GM18858 (cell line): Measurements from ENCODE around the gene PAX5.

Source experiments
- ATAC-seq: cut with Tn5 transposase; IDR thresholded peaks from one replicate; pipeline ENCODE4 v1.9.1; 2021; ENCODE audit not compliant: unreplicated experiment

Gene PAX5

DNA sequence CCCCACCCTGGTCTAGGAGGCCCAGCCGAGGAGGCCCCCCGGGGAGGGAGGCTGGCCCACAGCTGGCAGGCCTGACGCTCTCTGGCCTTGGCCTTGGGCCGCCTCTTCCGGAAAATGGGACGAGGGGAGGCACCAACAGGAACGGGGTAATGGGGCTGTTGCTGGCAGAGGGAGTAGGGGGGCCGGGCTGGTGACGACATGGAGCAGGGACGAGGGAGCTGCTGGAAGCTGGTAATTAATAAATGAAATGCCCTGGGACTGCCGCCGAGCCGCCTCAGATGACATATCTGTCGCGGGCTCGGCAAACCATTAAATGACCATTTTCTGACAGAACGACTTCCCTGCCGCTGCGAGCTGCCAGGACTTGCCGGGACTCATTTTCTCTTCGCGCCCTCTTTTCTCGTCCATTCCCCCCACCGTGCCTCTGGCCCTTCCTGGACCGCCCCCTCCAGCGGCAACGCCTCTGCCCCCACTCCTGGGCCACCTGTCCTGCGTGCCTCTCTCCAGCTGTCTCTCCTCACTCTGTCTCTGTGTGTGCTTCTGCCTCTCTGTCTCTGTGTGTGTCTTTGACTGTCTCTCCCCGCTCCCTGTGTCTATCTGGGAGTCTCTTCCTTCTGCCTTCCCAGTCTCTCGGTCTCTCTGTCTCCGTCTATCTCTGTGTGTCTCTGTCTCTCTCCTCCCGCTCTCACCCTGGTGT is 215.7 kb downstream of the PAX5 start:
- no peak for ATAC-seq

DNA sequence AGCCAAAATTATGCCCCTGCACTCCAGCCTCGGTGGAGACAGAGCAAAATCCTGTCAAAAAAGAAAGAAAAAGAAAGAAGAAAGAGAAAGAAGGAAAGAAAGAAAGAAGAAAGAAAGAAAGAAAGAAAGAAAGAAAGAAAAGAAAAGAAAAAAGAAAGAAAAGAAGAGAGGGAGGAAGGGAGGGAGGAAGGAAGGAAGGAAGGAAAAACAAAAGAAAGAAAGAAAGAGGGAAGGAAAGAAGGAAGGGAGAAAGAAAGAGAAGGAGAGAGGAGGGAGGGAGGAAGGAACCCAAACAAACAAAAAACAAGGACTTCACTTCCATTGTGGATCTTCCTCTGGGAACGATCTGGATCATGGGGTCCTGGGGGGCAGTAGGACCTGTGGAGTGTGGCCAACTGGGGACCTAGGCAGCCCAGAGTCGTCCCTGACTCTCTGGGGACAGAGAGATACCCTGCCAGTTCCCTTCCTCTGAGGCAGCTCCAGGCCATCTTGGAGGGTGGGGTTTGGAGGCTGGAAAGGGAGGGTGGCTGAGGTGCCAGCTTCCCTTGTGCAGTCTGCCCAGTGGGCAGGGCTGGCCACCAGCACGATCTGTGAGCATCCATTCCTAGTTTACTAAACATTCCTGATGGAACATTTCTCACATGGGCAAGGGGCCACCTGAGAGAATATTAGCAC is 216.8 kb downstream of the PAX5 start:
- ATAC-seq: no peak

DNA sequence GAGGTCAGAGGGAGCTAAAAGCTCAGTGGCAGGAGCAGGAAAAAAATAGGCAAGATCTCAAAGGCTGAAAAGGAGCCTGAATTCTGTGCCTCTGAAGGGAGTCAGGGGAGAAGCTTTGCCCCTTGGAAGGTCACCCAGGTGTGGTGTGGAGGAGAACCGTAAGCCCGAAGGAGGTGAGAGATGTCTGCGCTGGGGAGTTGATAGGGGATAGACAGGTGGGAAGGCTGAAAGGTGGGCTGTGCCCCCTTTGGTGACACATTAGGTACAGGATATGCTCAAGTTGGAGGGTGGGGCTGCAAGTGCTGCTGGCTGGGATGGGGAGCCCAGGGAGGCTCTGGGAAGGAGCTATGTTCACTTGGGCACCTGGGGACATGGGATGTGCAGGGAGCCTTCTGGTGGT is 217.7 kb downstream of the PAX5 start:
- no peak for ATAC-seq

DNA sequence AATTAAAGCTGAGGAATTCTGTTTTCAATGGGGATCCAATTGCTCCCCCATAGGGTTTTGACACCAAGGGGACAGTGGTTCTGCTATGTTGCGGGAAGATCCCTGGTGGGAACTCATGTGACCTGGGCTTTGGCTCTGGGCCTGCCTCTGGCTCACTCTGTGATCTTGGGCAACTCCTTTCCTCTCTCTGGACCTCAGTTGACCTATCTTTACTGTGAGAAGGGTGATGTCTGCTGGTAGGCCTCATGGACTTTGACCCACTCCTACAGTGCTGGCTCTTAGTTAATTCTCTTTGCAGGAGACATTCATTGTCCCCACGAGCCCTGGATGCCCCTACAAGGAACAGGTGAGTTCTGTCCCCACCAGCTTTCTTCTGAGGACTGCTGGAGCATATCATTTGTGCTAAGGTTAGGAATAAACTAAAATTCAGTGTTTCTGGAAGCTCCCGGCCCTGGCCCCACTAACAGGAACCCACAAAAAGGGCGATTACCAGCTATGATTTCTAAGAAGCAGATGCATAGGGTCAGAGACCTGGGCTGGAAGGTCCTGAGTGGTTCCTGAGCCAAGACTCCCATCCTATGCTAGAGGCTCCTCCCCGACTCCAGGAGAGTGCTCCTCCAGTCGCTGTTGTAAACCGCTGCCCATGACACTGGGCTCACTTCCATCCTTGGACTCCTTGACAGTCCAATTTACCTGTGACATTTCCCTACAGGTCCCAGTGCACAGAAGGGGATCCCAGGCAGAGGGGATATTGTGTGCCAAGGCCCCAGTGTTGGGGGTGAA is 218.3 kb downstream of the PAX5 start:
- no peak for ATAC-seq

DNA sequence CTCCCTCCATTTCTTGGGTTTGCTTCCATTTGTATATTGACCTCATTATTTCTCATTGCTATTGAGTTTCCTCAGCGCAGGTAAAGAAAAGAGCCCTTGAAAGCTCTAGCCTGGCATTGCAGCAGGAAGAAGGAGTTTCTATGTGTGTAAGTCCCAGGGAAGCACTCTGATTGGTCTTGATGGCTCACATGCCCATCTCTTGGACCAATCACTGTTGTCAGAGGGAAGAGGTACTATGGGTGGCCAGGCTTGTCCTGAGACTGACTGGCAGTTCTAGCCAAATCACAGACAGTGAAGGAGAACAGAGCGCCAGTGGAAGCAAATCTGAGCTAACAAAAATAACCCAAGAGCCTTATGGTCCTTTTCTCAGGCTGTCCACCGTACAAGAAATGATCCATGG is 219.0 kb downstream of the PAX5 start:
- ATAC-seq: no peak

DNA sequence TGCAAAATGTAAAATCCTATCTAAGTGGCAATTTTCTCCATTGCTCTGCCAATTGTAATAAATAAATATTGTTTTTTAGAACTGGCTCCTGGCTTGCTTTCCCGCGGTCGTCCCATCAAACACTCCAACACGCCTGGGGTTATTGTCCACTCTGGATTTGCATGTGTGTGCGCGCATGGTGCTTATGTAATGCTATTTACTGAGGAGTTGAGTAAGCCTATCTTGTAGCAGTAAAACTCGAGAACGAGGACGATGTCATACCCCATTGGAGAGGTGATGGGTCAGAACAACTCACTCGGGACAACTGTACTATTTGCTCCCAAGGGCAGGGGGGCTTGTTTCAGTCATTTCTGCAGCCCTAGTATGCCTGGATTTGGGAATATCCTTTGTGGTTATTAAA is 220.9 kb downstream of the PAX5 start:
- ATAC-seq: no peak

DNA sequence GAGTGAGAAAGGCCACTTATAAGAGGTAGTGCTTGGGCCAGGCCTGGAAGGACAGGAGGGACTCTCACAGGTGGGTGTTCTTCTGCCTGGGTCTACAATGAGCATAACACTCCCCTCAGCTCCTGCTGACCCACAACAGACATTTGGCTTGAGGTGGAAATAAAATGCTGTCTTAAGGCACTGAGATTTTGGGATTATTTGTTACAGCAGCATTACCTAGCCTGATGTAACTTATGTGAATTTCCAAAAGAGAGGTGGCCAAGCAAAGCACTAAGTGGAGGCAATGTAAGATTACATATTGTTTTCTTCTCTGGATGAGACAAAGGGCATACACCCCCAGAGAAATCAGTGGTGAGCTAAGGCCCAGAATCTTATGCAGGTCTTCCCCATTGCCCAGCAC is 221.5 kb downstream of the PAX5 start:
- no peak for ATAC-seq

DNA sequence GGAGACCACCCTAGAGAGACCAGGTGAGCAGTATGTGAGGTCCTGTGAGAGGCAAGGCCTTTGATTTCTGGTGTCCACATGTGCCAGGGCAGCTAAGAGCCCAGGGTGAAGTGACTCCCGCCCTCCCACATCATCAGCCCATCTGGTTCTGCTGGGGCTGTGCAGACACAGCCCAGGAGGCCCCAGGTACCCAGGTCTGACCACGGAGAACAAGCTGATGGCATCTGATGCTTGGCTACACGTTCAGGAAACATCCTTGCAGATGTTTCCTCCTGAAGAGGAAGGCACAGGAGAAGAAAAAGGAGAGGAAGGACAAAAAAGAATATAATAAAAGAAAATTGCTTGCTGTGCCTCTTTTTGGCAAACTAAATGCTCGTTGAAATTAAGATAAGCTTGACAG is 225.8 kb downstream of the PAX5 start:
- no peak for ATAC-seq

DNA sequence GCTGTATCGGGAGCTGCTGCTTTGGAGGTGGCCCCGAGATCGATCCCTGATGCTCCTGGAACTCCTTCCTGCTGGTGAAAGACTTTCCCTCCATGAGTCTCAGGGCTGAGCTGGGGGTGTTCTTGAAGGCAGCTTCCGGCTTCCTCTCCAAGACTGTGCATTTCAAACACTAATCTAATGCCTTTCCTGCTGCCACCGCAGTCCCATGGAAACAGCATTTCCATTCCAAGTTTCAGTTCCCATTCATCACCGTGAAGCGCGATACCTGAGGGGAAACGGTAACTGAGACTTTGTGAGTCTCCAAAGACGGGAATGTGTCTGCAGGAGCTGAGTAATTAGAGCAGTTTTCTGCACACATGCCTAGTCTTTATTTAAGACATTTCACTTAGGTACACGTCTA is 230.1 kb downstream of the PAX5 start:
- ATAC-seq: no peak

DNA sequence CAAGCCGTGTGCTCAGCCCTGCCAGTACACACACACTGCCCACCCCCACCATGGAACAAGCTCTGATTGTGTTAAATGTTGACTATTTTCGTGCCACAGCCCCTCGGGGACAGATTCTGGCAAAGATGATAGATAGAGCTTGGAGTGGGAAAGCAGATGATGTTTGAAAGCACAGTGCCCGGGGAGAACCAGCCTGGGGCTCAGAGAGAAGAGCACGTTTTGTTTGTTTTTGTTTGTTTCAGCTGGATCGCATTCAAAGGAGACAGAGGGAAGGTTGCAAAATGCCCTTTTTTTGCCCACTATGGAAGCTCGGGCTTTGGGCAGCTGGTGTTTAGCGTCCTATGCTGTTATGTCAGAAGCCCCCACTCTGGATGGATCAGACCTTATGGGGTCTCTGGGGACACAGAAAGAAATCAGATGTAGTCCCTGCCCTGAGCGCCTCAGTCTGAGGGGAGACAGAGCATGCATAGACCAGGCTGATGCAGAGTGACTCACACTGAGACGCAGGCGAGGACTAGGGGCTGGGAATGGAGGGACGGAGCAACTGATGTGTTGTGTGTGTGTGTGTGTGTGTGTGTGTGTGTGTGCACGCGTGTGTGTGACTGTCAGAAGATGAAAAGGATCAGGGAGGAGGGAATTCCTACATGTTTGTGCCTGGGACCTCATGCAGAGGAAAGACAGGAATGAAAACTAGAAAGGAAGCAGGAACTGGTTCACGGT is 231.7 kb downstream of the PAX5 start:
- ATAC-seq: no peak

DNA sequence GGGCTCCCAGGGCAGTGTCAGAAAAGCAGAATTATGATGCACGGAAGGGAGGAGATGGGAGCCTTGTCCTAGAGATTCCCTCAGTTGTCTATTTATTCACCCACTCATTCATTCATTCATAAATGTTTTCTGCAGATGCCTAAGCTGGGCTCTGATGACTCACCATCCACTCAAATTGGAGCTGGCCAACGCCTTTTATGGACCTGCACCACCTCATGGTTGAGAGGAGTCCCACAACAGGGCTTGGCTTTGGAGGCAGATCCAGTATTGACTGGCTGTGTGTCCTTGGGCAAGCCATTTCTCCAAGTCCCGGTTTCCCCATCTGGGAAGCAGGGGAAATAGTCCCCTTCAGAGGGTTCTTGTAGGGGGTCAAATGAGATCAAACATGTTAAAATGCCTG is 233.6 kb downstream of the PAX5 start:
- no peak for ATAC-seq

DNA sequence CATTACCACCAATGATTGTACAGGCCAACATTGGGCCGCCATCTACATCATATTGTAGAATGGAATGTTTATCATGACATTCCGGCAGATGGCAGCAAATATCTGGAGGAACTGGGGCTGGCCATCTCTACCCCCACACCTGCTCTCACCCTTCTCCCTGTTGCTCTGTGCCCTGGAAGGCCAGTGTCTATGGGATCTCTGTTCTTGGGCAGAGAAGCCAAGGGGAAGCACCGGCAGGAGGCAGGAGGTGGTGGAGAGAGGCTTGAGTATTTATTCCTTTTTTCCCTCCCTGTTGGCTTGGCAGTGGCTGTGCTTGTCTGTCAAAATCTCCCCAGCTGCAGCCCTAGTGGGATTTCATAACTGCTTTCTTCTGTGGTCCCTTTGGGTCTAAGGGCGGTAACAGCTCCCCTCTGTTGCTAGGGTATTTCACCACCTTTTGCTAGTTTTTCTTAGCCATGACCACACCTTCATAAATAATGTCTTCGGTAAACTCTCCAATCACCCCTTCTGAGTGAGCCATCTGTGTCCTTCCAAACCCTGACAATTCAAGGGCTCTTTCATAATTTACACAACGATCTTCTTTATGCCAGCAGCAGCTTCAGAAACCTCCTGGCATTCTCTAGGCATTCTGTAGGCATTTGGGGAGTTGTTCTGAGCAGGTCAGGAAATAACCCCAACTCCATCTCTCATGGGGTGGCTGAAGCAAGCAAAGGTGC is 235.6 kb downstream of the PAX5 start:
- no peak for ATAC-seq

DNA sequence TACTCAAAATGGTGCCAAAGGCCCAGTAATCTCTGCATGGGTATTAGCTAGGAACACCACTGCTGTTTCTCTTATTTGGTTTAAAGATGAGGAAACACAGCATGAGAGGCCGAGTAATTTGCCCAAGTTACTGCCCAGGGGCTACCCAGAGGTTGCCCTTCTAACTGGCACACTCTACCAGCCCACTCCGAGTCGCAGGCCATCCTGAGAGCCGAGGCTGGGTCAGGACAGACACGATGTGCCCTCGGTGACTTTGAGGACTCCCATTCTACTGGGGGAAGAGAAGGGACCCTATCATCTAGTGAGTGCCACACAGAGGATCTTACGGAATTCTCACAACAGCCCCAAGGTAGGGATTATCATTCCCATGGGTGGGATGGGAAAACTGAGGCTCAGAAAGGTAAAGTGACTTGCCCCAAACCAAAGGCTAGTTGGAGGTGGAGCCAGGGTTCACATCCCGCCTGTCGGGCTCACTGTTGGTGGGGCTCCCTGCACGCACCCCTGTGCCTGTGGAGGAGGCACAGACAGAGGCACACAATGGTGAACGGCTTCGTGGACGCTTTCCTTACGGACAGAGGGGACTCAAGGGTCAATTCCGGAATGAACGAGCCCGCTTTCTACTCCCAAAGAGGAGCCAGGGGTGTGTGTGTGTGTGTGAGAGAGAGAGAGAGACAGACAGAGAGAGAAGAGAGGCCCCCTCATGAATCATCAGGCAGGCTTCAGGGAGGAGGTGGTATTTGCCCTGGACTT is 236.4 kb downstream of the PAX5 start:
- no peak for ATAC-seq

DNA sequence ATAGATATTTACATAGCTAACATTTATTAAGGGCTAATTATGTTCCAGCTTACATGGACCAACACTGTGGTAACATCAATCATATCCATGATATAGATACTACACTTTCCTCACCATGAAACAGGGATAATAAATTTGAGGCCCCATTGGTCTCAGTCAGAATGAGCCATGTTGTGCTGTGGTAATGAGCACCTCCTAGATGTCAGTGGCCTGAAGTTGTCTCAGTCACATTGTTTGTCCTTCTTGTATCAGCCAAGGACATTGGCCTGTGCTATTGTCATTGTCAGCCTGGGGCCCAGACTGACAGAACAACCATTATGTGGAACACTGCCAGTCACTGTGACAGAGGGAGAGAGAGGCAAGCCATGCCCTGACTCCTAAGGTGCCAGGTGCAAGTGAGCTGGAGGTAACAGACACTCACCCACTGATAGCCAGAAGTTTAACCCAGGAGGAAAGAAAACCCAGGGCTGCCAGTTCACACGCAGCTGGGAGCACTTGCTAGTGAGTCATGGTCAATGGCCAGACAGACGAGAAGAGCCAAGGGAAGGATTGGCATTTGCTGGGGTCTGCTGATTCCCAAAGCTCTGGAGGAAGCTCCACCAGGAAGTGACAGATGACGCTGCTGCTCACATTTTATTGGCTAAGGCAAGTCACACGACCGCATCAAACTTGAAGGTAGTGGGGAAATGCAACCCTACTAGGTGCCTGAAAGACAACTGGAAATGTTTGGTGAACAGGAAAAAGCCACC is 237.2 kb downstream of the PAX5 start:
- ATAC-seq: no peak

DNA sequence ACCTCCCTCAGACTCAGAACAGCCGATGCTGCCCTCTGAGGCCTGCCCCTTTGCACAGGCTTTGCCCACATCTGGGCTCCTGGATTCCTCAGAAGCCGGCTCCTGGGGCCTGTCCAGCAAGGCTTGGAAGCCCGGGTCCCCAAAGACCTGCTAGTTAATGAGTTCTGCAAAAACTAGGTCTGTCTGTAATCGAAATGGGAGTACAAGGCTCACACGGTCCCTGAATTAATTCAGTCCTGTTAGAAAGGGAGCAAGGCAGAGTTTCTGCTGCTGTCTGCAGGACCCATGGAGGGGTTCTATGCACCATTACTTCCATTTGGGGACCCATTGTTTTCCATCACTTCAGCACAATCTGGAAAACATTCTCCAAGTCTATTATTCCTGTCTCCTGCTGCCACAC is 239.6 kb downstream of the PAX5 start:
- no peak for ATAC-seq

DNA sequence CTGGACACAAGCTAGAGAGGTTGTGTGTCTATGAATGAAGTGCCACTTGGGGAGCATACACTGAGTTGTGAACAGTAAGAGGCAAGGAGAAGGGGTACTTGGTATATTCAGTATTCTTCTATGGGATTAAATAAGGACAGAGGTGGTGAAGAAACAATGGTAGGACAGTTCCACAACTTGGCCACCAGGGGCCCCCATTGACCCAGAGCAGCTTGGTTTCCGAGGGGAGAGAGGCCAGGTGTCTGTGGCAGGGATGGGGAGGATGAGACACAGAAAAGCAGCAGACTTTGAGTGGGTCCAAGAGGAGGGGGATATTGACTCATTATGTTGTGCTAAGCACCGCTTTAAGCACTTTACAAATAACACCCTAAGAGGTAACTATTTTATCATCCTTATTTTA is 240.8 kb downstream of the PAX5 start:
- no peak for ATAC-seq

DNA sequence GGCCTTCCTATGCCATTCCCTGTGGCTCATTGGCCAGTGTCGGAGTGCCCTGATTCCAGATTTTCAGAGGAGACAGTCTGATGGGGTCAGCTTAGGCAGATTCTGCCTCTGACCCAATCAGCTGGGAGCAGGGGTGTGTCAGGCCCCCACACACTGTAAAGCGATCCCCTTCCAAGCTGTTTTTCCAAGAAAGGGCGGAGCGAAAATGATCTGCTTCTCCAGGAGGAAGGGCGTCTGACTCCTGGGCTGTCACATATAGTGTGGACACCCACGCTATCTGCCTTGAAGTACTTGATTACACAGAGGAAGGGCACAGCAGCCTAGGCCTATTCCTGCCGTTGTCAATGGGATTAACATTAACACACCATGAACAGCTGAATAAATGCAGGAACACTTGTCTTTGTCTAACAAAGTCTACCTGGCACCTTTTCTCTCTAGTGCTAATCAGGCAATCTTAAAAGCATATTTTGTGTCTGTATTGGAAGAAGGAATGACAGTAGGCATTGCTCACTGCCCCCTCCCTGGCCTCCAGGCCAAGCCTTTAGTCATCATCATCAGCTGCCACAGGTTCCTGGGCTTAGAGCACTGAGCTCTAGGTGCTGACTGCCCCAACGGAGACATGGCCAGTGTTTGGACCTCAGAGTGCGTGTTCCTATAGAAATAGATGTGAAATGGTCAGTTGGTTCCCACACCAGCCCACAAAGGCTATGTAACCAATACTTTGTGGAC is 242.7 kb downstream of the PAX5 start:
- no peak for ATAC-seq

DNA sequence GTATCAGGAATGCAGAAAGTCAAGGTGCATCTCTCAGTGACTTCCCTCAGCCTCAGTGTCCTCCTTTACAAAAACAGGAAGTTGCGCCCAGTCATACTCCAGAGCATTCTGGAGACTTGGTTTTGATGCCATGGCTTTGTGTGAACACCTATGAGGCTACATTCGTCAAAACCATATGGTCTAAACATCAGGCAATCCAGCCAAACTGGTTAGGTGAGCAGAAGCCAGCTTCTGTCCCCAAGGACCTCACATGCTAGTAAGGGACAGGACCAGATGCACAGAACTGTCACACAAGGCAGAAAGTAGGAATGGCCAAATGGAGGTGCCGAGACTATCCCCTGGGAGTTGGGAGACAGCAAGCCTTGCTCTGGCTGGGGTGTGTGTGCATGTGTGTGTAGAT is 244.2 kb downstream of the PAX5 start:
- ATAC-seq: no peak

DNA sequence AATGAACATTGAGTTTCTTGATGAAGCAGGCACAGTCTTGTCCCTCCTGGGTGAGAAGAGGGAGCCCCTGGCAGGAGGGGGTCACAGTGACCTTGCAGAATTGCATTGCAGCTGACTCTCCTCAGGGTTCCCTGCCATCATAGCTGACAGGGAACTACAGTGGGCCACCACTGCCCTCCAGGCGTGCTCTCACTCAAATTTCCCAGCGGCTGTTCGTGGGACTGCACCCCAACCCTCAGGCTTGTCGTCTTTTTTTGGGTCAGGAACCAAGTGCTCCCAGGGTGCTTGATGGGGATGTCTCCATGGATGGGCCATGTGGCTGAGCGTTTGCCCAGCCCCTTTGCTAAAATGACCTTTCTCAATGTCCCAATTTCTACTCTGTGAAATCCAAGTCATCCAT is 245.5 kb downstream of the PAX5 start:
- ATAC-seq: no peak
